Measurements from ENCODE around the gene CREBBP. TPM values are rescaled to one million over a fixed set of nuclear protein-coding genes. Genes with fewer than 3 reads are reported as not detected.

The CREBBP gene
- total RNA-seq, 2 experiments from 2014 or later = 53.0 to 56.6 TPM

DNA sequence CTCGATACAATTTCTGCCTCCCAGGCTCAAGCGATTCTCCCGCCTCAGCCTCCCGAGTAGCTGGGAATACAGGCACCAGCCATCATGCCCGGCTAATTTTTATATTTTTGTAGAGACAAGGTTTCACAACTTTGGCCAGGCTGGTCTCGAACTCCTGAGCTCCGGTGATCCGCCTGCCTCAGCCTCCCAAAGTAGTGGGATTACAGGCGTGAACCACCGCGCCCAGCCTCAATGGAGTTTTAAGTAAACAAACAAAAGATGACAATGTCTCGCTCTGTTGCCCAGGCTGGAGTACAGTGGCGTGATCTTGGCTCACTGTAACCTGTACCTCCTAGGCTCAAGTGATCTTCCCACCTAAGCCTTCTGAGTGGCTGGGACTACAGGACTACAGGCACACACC, 110.6 kb downstream of the CREBBP start:
- CTCF ChIA-PET = no interaction called here
- no peak for DNase-seq
- Mint-ChIP-seq H3K27me3 (no peaks in the 10 kb centered on the region), H3K36me3 (ENCODE audit: low read depth) (peaks cover 66% of the 10 kb centered on the region), H3K4me3 (no peak overlapping the region), H3K4me1 (no peaks in the 10 kb centered on the region), H3K27ac (no peak overlapping the region), H3K9me3 (no peaks in the 10 kb centered on the region)
- POLR2A ChIA-PET = no interaction called here

- Mint-ChIP-seq H3K4me3 (no peak overlapping the region), H3K4me1 (no peaks in the 10 kb centered on the region), H3K27me3 (no peaks in the 10 kb centered on the region), H3K27ac (no peak overlapping the region), H3K9me3 (no peaks in the 10 kb centered on the region), H3K36me3 (ENCODE audit: low read depth) (peaks cover 60% of the 10 kb centered on the region)
- ChIA-PET POLR2A (no interaction called here), CTCF (interaction anchor here (1.0 kb wide), 1 partner anchor 32 kb away, joined by 3 read pairs; no protein-coding TSS in a partner anchor)
- DNase-seq = no peak
Observed at GRCh38 chr16:3769013-3769412, 111.5 kb downstream of the CREBBP start.

GRCh38 chr16:3767333-3767986, 113.1 kb downstream of the CREBBP start:
- POLR2A ChIA-PET = no interaction called here
- Mint-ChIP-seq H3K4me3 (no peak overlapping the region), H3K36me3 (ENCODE audit: low read depth) (peaks cover 52% of the 10 kb centered on the region)

GRCh38 chr16:3766177-3766576, 114.3 kb downstream of the CREBBP start:
- no peak overlapping the region for H3K27ac Mint-ChIP-seq
- no peaks in the 10 kb centered on the region for H3K27me3 Mint-ChIP-seq
- ChIA-PET CTCF (no interaction called here), POLR2A (no interaction called here)
- H3K4me3 Mint-ChIP-seq = no peak overlapping the region
- DNase-seq = no peak
- peaks cover 47% of the 10 kb centered on the region for H3K36me3 Mint-ChIP-seq (ENCODE audit: low read depth)
- no peaks in the 10 kb centered on the region for H3K4me1 Mint-ChIP-seq
- H3K9me3 Mint-ChIP-seq = no peaks in the 10 kb centered on the region

More at GRCh38 chr16:3767333-3767986, 113.1 kb downstream of the CREBBP start:
- Mint-ChIP-seq H3K27ac (no peak overlapping the region), H3K4me1 (no peaks in the 10 kb centered on the region), H3K27me3 (no peaks in the 10 kb centered on the region), H3K9me3 (no peaks in the 10 kb centered on the region)
- CTCF ChIA-PET = no interaction called here
- DNase-seq = no peak

DNA sequence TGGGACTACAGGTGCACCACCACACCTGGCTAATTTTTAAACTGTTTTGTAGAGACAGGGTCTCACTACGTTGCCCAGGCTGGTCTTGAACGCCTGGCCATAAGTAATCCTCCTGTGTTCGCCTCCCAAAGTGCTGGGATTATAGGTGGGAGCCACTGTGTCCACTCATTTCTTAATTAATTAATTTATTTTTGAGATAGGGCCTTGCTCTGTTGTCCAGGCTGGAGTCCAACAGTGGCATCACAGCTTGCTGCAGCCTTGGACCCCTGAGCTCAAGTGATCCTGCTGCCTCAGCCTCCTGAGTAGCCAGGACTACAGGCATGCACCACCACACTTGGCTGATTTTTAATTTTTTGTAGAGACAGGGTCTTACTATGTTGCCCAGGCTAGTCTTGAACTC, 116.1 kb downstream of the CREBBP start:
- ChIA-PET CTCF (no interaction called here), POLR2A (no interaction called here)
- Mint-ChIP-seq H3K9me3 (no peaks in the 10 kb centered on the region), H3K27ac (no peak overlapping the region), H3K4me1 (no peaks in the 10 kb centered on the region), H3K27me3 (no peaks in the 10 kb centered on the region), H3K36me3 (ENCODE audit: low read depth) (peaks cover 41% of the 10 kb centered on the region), H3K4me3 (no peak overlapping the region)
- no peak for DNase-seq

DNA sequence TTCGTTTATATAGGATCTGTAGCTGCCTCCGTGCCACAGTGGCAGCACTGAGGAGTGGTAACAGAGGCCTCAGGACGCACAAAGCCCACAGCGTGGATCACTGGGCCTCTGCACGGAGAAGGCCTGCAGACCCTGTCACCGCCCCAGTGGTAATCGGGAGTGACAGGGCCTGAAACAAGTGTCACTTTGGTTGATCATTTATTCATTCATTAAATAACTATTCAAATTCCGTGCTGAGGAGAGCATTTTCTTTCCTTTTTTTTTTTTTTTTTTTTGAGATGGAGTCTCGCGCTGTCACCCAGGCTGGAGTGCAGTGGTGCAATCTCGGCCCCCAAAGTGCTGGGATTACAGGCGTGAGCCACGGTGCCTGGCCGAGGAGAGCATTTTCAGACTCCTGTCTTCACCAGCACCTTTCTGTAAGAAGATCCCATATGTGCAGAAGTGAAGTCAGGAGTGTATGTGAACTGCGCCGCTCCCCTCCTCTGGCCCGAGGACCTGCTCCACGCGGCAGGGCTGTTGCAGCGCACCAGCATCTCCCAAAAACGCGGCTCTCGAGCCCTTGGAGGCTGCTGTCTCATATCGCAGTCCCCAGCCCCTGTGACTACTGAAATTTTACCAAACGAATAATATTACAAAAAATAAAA, 118.3 kb downstream of the CREBBP start:
- H3K4me1 Mint-ChIP-seq = no peaks in the 10 kb centered on the region
- ChIA-PET POLR2A (no interaction called here), CTCF (no interaction called here)
- no peak overlapping the region for H3K27ac Mint-ChIP-seq
- peaks cover 25% of the 10 kb centered on the region for H3K36me3 Mint-ChIP-seq (ENCODE audit: low read depth)
- no peak overlapping the region for H3K4me3 Mint-ChIP-seq
- DNase-seq = no peak
- H3K9me3 Mint-ChIP-seq = no peaks in the 10 kb centered on the region
- no peaks in the 10 kb centered on the region for H3K27me3 Mint-ChIP-seq

GRCh38 chr16:3761375-3762106, 119.0 kb downstream of the CREBBP start:
- no peaks in the 10 kb centered on the region for H3K27me3 Mint-ChIP-seq
- H3K27ac Mint-ChIP-seq = no peak overlapping the region
- ChIA-PET POLR2A (no interaction called here), CTCF (no interaction called here)
- no peak for DNase-seq
- H3K9me3 Mint-ChIP-seq = no peaks in the 10 kb centered on the region
- no peak overlapping the region for H3K4me3 Mint-ChIP-seq
- no peaks in the 10 kb centered on the region for H3K4me1 Mint-ChIP-seq
- peaks cover 22% of the 10 kb centered on the region for H3K36me3 Mint-ChIP-seq (ENCODE audit: low read depth)

GRCh38 chr16:3760518-3760917, 120.0 kb downstream of the CREBBP start:
- Mint-ChIP-seq H3K36me3 (ENCODE audit: low read depth) (peaks cover 16% of the 10 kb centered on the region), H3K27me3 (no peaks in the 10 kb centered on the region), H3K9me3 (no peaks in the 10 kb centered on the region), H3K27ac (no peak overlapping the region), H3K4me3 (no peak overlapping the region), H3K4me1 (no peaks in the 10 kb centered on the region)
- DNase-seq = no peak
- POLR2A ChIA-PET = no interaction called here
- CTCF ChIA-PET = no interaction called here

DNA sequence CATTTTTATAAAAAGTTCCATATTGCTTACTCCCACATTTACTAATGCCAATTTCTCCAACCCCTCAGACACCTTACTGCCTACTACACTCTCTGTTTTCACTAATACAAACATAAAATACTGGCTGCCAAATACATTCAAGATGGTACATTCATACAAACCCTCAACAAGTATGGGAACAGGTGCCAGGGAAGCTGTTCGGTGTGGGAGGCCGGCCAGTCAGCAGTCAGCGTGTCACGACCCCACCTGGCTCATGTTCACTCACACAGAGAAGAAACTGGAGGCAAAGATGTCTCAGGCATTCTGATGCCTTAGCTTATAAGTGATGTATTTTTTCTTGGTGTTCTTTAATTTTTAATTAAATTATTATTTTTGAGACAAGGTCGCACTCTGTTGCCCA, 120.8 kb downstream of the CREBBP start:
- Mint-ChIP-seq H3K4me3 (no peak overlapping the region), H3K27ac (no peak overlapping the region), H3K4me1 (no peaks in the 10 kb centered on the region), H3K36me3 (ENCODE audit: low read depth) (peaks cover 16% of the 10 kb centered on the region), H3K27me3 (no peaks in the 10 kb centered on the region), H3K9me3 (no peaks in the 10 kb centered on the region)
- ChIA-PET POLR2A (no interaction called here), CTCF (interaction anchor here (0.6 kb wide), 2 partner anchors 63 to 436 kb away, joined by 3 to 4 read pairs; no protein-coding TSS in a partner anchor)
- no peak for DNase-seq

- ChIA-PET POLR2A (no interaction called here), CTCF (no interaction called here)
- H3K4me1 Mint-ChIP-seq = no peaks in the 10 kb centered on the region
- DNase-seq = no peak
- H3K27ac Mint-ChIP-seq = no peak overlapping the region
- H3K36me3 Mint-ChIP-seq (ENCODE audit: low read depth) = peaks cover 30% of the 10 kb centered on the region
- H3K27me3 Mint-ChIP-seq = no peaks in the 10 kb centered on the region
- H3K4me3 Mint-ChIP-seq = no peak overlapping the region
- no peaks in the 10 kb centered on the region for H3K9me3 Mint-ChIP-seq
Observed at GRCh38 chr16:3756113-3756512, 124.4 kb downstream of the CREBBP start.

- Mint-ChIP-seq H3K27ac (no peak overlapping the region), H3K4me1 (peaks cover 4% of the 10 kb centered on the region), H3K36me3 (ENCODE audit: low read depth) (peaks cover 36% of the 10 kb centered on the region), H3K4me3 (no peak overlapping the region), H3K27me3 (no peaks in the 10 kb centered on the region), H3K9me3 (no peaks in the 10 kb centered on the region)
- DNase-seq = no peak
- ChIA-PET CTCF (no interaction called here), POLR2A (no interaction called here)
Observed at GRCh38 chr16:3755249-3755648, 125.3 kb downstream of the CREBBP start.

GRCh38 chr16:3754772-3755171, 125.7 kb downstream of the CREBBP start:
- POLR2A ChIA-PET = no interaction called here
- CTCF ChIA-PET = no interaction called here
- Mint-ChIP-seq H3K36me3 (ENCODE audit: low read depth) (peaks cover 40% of the 10 kb centered on the region), H3K4me3 (no peak overlapping the region), H3K27ac (no peak overlapping the region), H3K4me1 (peaks cover 9% of the 10 kb centered on the region), H3K9me3 (no peaks in the 10 kb centered on the region), H3K27me3 (no peaks in the 10 kb centered on the region)
- DNase-seq = no peak

GRCh38 chr16:3754081-3754703, 126.3 kb downstream of the CREBBP start:
- H3K4me1 Mint-ChIP-seq = peaks cover 11% of the 10 kb centered on the region
- DNase-seq = no peak
- no peak overlapping the region for H3K4me3 Mint-ChIP-seq
- no peaks in the 10 kb centered on the region for H3K27me3 Mint-ChIP-seq
- ChIA-PET POLR2A (no interaction called here), CTCF (no interaction called here)
- H3K36me3 Mint-ChIP-seq (ENCODE audit: low read depth) = peaks cover 40% of the 10 kb centered on the region
- no peaks in the 10 kb centered on the region for H3K9me3 Mint-ChIP-seq
- H3K27ac Mint-ChIP-seq = no peak overlapping the region
